ENCODE measurements around the gene CTNNA3.

The CTNNA3 gene

DNA sequence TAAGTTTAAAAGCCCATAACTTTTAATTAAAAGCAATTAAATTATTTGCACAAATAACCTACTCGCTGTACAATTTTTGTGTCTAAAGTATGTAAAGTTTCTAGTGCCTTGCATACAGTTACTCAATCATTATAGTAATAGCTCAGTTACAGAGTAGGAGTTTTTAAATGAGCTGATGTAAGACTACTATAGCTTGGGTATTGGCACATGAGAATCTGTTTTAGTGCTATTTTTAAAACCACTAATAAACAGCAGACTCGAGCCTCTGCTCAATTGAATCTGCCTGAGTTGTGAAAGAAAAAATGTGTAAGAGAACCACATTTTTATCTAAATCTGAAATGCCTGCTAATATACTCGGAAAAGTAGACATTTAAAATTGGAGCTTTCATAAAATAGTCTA is 31.1 kb downstream of the CTNNA3 start:
- no peaks in the 10 kb centered on the region for H3K36me3 ChIP-seq (ENCODE audit: insufficient read depth, low read length)
- H3K4me3 ChIP-seq (ENCODE audit: low read length) = no peak overlapping the region
- H3K27me3 ChIP-seq (ENCODE audit: control insufficient read depth, insufficient read depth, low read length) = no peaks in the 10 kb centered on the region
- H3K4me2 ChIP-seq (ENCODE audit: low read length) = no peak overlapping the region
- H3K4me1 ChIP-seq (ENCODE audit: control insufficient read depth, insufficient read depth, low read length) = peaks cover 6% of the 10 kb centered on the region
- no peak overlapping the region for H3K9ac ChIP-seq (ENCODE audit: low read depth, low read length)
- no peaks in the 10 kb centered on the region for H3K9me3 ChIP-seq (replicated peaks; ENCODE audit: low read length)

DNA sequence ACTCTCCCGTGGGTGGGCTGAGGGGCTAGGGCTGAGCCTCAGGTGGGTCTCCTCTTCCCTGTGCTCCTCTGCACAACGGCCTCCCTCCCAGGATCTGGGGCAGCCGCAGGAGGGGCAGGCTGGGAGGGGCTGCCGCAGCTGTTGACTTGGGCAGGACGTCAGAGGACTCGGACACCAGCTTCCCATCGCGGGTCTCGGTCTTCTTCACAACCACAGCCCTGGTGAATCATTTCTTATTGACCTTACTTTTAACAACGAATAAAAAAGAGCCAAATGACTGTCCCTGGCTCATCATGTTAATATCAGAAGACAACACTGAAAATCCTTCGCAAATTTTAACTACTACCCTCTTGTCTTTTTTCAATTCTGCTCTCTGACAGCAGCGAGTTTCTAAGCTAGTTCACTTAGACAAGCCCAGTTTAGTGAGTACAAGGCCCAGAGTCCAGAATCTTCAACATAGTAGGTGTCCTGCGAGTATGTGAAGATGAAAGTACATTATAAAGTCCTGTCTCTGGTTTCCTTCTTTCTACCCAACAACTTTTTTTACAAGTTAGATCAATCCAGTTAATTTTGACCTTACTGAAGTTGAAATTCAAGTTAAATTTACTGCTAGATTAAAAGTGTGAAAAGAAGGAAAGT is 32.4 kb downstream of the CTNNA3 start:
- Histone ChIP-seq H3K9ac (ENCODE audit: low read depth, low read length) (peak overlapping the region; percentile 25), H3K4me3 (ENCODE audit: low read length) (peak overlapping the region; percentile 45), H3K4me2 (ENCODE audit: low read length) (peak overlapping the region; percentile 68), H3K9me3 (replicated peaks; ENCODE audit: low read length) (no peaks in the 10 kb centered on the region), H3K27me3 (ENCODE audit: control insufficient read depth, insufficient read depth, low read length) (no peaks in the 10 kb centered on the region), H3K4me1 (ENCODE audit: control insufficient read depth, insufficient read depth, low read length) (peaks cover 6% of the 10 kb centered on the region), H3K36me3 (ENCODE audit: insufficient read depth, low read length) (no peaks in the 10 kb centered on the region)

DNA sequence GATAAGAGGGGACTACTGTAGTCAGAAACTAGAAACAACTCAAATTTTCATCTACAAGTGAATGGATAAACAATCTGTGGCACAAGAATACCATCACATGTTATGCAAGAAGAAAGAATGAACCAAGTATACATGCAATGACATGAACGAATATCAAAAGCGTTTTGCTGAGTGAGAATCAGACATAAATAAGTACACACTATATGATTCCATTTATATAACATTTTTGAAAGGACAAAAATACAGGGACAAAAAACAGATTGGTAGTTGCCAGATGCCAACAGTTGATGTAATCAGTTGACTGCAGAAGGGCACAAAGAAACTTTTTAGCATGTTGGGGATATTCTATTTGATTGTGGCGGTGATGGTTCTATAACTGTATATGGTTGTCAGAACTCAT is 33.6 kb downstream of the CTNNA3 start:
- no peaks in the 10 kb centered on the region for H3K9me3 ChIP-seq (replicated peaks; ENCODE audit: low read length)
- no peak overlapping the region for H3K4me3 ChIP-seq (ENCODE audit: low read length)
- no peak overlapping the region for H3K9ac ChIP-seq (ENCODE audit: low read depth, low read length)
- no peaks in the 10 kb centered on the region for H3K36me3 ChIP-seq (ENCODE audit: insufficient read depth, low read length)
- H3K4me1 ChIP-seq (ENCODE audit: control insufficient read depth, insufficient read depth, low read length) = peaks cover 6% of the 10 kb centered on the region
- H3K4me2 ChIP-seq (ENCODE audit: low read length) = no peak overlapping the region
- H3K27me3 ChIP-seq (ENCODE audit: control insufficient read depth, insufficient read depth, low read length) = no peaks in the 10 kb centered on the region

DNA sequence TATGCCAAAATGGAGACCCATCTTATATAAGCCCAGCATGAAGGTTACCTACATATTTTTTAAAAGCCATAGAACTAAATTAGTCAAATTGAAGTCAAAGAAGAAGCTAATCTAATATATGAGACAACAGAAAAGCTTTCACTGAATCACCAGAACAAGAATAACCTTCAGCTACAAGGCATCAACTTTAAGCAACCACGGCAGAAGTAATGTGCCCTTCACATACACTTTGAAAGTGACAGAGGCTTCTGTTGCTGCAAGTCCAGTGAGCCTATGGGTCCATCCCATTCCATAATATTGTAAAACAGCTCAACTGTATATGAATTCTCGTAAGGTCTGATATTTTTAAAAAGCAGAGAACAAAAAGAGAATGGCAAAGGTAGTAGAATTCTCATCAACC is 36.5 kb downstream of the CTNNA3 start:
- no peaks in the 10 kb centered on the region for H3K36me3 ChIP-seq (ENCODE audit: insufficient read depth, low read length)
- H3K4me1 ChIP-seq (ENCODE audit: control insufficient read depth, insufficient read depth, low read length) = peaks cover 6% of the 10 kb centered on the region
- H3K9me3 ChIP-seq (replicated peaks; ENCODE audit: low read length) = no peaks in the 10 kb centered on the region
- H3K4me2 ChIP-seq (ENCODE audit: low read length) = no peak overlapping the region
- H3K4me3 ChIP-seq (ENCODE audit: low read length) = no peak overlapping the region
- H3K9ac ChIP-seq (ENCODE audit: low read depth, low read length) = no peak overlapping the region
- H3K27me3 ChIP-seq (ENCODE audit: control insufficient read depth, insufficient read depth, low read length) = no peaks in the 10 kb centered on the region

DNA sequence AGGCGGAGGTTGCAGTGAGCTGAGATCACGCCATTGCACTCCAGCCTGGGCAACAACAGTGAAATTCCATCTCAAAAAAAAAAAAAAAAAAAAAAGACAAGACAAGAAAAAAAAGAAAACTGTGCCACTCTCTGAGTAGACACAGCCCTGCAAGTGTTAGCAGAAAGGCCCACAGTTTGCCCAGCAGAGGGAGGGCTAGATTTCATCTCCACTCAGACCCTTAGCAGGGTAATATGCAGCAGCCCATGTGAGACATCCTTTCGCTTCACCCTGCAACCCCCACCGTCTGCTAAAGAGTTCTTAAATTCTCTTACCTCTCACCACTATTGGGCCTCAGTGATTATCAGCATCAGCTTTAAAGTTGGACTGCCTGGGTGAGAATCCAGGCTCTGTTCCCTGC is 38.2 kb downstream of the CTNNA3 start:
- Histone ChIP-seq H3K9me3 (replicated peaks; ENCODE audit: low read length) (no peaks in the 10 kb centered on the region), H3K4me3 (ENCODE audit: low read length) (no peak overlapping the region), H3K4me1 (ENCODE audit: control insufficient read depth, insufficient read depth, low read length) (no peaks in the 10 kb centered on the region), H3K9ac (ENCODE audit: low read depth, low read length) (no peak overlapping the region), H3K27me3 (ENCODE audit: control insufficient read depth, insufficient read depth, low read length) (no peaks in the 10 kb centered on the region), H3K4me2 (ENCODE audit: low read length) (no peak overlapping the region), H3K36me3 (ENCODE audit: insufficient read depth, low read length) (no peaks in the 10 kb centered on the region)

DNA sequence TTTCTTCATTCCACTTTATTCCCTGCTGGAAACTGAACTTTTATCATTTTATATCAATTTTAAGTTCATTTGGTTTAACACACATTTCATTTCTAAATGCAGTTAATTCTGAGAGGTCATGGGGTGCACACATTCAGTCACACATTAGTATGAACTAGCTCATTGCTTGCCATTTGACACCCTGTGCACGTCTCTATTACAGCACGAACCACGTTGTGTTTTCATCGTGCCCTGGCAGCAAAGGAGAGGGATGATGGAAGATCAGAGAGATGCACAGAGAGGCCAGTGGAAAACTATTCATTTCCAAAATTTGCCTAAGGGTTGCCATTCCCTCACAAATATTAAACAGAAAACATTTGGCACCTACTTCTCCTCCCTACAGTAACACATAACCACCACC is 45.4 kb downstream of the CTNNA3 start:
- Histone ChIP-seq H3K4me1 (ENCODE audit: control insufficient read depth, insufficient read depth, low read length) (no peaks in the 10 kb centered on the region), H3K4me2 (ENCODE audit: low read length) (no peak overlapping the region), H3K36me3 (ENCODE audit: insufficient read depth, low read length) (no peaks in the 10 kb centered on the region), H3K9me3 (replicated peaks; ENCODE audit: low read length) (no peaks in the 10 kb centered on the region), H3K4me3 (ENCODE audit: low read length) (no peak overlapping the region), H3K9ac (ENCODE audit: low read depth, low read length) (no peak overlapping the region), H3K27me3 (ENCODE audit: control insufficient read depth, insufficient read depth, low read length) (peaks cover 5% of the 10 kb centered on the region)

DNA sequence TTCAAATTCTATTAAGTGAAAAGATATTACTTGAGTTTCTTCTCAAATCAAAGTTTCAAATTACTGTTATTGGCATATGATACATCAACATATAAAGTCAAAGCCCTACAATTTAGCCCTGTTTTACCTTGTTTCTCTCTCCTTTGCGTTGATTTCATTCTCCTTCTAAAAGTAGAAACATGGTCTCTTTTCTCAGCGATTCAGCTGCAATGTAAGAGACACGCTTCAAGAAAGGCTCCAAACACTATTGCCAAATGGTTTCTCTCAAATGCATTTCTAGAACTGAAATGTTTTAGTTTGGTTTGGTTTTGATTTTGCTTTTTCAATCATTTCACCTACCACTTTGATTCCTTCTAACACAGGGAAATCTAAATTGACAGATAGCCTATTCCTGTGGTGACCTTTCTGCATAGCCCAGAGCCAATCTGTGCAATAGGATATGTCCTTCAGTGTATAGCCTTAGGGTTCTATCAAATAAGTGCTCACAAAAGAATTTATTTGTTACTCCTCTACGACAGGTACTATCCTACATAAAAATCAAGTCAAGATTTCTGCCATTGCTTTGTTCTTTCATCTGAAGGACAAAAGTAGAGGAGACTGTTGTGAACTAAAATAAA is 47.3 kb downstream of the CTNNA3 start:
- Histone ChIP-seq H3K4me2 (ENCODE audit: low read length) (no peak overlapping the region), H3K4me1 (ENCODE audit: control insufficient read depth, insufficient read depth, low read length) (no peaks in the 10 kb centered on the region), H3K4me3 (ENCODE audit: low read length) (no peak overlapping the region), H3K27me3 (ENCODE audit: control insufficient read depth, insufficient read depth, low read length) (peaks cover 5% of the 10 kb centered on the region), H3K9ac (ENCODE audit: low read depth, low read length) (no peak overlapping the region), H3K36me3 (ENCODE audit: insufficient read depth, low read length) (no peaks in the 10 kb centered on the region), H3K9me3 (replicated peaks; ENCODE audit: low read length) (no peaks in the 10 kb centered on the region)

DNA sequence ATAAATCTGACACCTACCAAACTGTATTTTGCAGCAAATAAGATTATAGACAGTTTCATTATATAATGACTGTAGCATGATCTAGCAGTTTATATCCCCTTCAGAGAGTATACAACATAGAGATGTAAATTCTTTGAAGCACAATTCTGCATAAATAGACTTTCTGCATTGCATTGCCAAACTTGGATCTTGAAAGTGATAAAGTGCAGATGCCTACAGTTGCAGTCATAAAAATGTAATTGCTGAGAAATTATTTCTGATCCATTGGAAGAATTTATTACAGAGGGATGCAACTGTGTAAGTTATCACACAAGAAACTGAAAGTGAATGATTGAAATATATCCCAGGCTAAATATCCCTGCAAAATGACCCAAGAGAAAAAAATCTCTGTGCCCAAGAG is 65.1 kb downstream of the CTNNA3 start:
- Histone ChIP-seq H3K9ac (ENCODE audit: low read depth, low read length) (no peak overlapping the region), H3K27me3 (ENCODE audit: control insufficient read depth, insufficient read depth, low read length) (no peaks in the 10 kb centered on the region), H3K36me3 (ENCODE audit: insufficient read depth, low read length) (no peaks in the 10 kb centered on the region), H3K4me2 (ENCODE audit: low read length) (no peak overlapping the region), H3K9me3 (replicated peaks; ENCODE audit: low read length) (no peaks in the 10 kb centered on the region), H3K4me3 (ENCODE audit: low read length) (no peak overlapping the region), H3K4me1 (ENCODE audit: control insufficient read depth, insufficient read depth, low read length) (no peaks in the 10 kb centered on the region)

DNA sequence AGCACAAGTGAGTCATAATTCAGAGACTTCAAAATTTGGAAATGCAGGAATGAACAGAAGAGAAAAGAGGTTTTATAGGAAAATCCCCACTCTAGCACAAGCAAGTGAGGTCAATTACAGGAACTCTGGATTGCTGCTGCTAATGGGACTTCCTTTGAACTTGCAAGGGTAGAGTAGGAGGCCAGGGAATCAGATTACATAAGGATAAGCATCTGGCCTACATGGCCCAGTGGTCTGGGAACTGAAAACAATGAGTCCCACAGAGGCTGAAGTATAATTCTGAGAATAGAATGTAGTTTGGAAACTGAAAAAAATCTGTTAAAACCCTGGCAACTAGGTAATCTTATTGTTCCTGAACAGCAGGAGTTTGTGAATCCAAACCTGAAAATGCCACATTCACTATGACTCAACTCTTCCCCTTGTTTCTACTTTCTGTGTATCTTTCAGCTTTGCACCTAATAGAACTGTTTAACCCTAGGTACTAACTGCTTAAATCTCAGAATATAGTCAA is 66.5 kb downstream of the CTNNA3 start:
- Histone ChIP-seq H3K4me3 (ENCODE audit: low read length) (no peak overlapping the region), H3K9me3 (replicated peaks; ENCODE audit: low read length) (no peaks in the 10 kb centered on the region), H3K27me3 (ENCODE audit: control insufficient read depth, insufficient read depth, low read length) (no peaks in the 10 kb centered on the region), H3K4me1 (ENCODE audit: control insufficient read depth, insufficient read depth, low read length) (no peaks in the 10 kb centered on the region), H3K36me3 (ENCODE audit: insufficient read depth, low read length) (no peaks in the 10 kb centered on the region), H3K9ac (ENCODE audit: low read depth, low read length) (no peak overlapping the region), H3K4me2 (ENCODE audit: low read length) (no peak overlapping the region)

DNA sequence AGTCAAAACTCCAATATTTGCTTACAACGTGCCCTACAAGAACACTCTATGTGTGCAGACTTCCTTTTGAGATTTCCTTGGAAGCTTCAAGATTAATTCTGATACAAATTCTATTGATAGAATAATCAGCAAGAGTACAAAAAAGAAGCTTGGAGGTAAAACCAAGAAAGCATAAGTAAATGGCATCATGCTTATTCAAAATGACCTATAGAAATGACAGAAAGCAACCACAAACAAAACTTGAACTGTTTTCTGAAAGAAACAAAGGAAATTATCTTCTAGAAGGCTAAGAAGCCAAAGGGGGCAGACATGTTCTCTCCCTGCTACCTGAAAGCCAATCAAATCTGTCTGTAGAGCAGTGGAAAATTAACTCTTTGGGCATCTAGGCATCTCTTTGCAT is 73.0 kb downstream of the CTNNA3 start:
- H3K4me2 ChIP-seq (ENCODE audit: low read length) = no peak overlapping the region
- H3K9me3 ChIP-seq (replicated peaks; ENCODE audit: low read length) = no peaks in the 10 kb centered on the region
- no peaks in the 10 kb centered on the region for H3K36me3 ChIP-seq (ENCODE audit: insufficient read depth, low read length)
- no peak overlapping the region for H3K9ac ChIP-seq (ENCODE audit: low read depth, low read length)
- H3K4me1 ChIP-seq (ENCODE audit: control insufficient read depth, insufficient read depth, low read length) = peaks cover 5% of the 10 kb centered on the region
- H3K4me3 ChIP-seq (ENCODE audit: low read length) = no peak overlapping the region
- no peaks in the 10 kb centered on the region for H3K27me3 ChIP-seq (ENCODE audit: control insufficient read depth, insufficient read depth, low read length)

DNA sequence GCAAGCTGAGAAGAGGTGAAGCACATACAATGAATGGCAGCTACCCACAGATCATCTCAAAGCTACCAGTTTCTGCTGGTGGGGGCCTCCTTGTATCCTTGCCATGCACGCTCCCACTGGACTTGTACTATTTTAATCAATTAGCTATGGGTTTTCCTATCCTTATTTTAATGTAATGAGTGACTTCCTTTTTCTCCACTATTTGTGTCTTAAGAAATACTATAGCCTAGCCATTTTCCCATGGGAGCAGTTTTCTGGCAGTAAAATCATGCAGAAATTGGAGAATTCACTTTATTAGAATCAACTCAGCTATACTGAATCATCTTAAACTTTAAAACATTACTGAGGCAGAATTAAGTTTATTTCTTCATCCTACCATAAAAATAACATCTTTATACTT is 73.5 kb downstream of the CTNNA3 start:
- no peak overlapping the region for H3K9ac ChIP-seq (ENCODE audit: low read depth, low read length)
- no peaks in the 10 kb centered on the region for H3K9me3 ChIP-seq (replicated peaks; ENCODE audit: low read length)

DNA sequence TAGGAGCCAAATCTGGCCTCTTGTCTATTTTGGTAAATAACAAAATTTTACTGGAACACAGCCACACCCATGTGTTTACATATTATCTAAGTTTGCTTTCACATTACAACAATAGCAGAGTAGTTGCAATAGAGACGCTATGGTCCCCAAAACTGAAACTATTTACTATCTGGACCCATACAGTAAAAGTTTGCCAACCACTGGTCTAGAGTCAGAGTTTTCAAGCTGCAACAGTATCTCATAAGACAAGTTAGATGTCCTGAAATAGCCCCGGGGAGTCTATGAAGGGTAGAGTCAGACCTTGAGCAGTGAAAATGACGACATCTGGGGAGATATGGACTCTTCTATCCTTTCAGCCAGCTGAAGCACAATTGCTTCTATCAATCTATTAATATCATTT is 74.2 kb downstream of the CTNNA3 start:
- H3K9me3 ChIP-seq (replicated peaks; ENCODE audit: low read length) = no peaks in the 10 kb centered on the region
- no peak overlapping the region for H3K4me3 ChIP-seq (ENCODE audit: low read length)
- H3K4me2 ChIP-seq (ENCODE audit: low read length) = no peak overlapping the region
- H3K27me3 ChIP-seq (ENCODE audit: control insufficient read depth, insufficient read depth, low read length) = no peaks in the 10 kb centered on the region
- no peaks in the 10 kb centered on the region for H3K36me3 ChIP-seq (ENCODE audit: insufficient read depth, low read length)
- H3K4me1 ChIP-seq (ENCODE audit: control insufficient read depth, insufficient read depth, low read length) = peaks cover 5% of the 10 kb centered on the region
- H3K9ac ChIP-seq (ENCODE audit: low read depth, low read length) = no peak overlapping the region

More for the DNA sequence above, 73.5 kb downstream of the CTNNA3 start:
- Histone ChIP-seq H3K4me2 (ENCODE audit: low read length) (no peak overlapping the region), H3K36me3 (ENCODE audit: insufficient read depth, low read length) (no peaks in the 10 kb centered on the region), H3K4me3 (ENCODE audit: low read length) (no peak overlapping the region), H3K4me1 (ENCODE audit: control insufficient read depth, insufficient read depth, low read length) (peaks cover 5% of the 10 kb centered on the region), H3K27me3 (ENCODE audit: control insufficient read depth, insufficient read depth, low read length) (no peaks in the 10 kb centered on the region)

Data from skeletal muscle satellite cell (primary cell).